ENCODE measurements around the gene PATE4. TPM values are rescaled to one million over a fixed set of nuclear protein-coding genes. Genes with fewer than 3 reads are reported as not detected.

PATE4 gene
- total and polyA plus RNA-seq, 7 donors = not detected

- Histone ChIP-seq H3K4me3 (no peak overlapping the region), H3K9me3 (no peaks in the 10 kb centered on the region), H3K27ac (no peak overlapping the region), H3K36me3 (no peaks in the 10 kb centered on the region), H3K27me3 (no peaks in the 10 kb centered on the region), H3K4me1 (no peaks in the 10 kb centered on the region)
- no peak for TF ChIP-seq POLR2A (IDR thresholded peaks at IDR 0.05)
- no peak for TF ChIP-seq CTCF (IDR thresholded peaks at IDR 0.05)
- no peak for TF ChIP-seq POLR2AphosphoS5 (IDR thresholded peaks at IDR 0.05)
- TF ChIP-seq EP300 (IDR thresholded peaks at IDR 0.05) = no peak
- intact Hi-C loops (cut with DNase I) = loop anchor here (10.0 kb wide), 2 partner anchors 307 to 917 kb away; partner anchors contain the start of genes CCDC15 and EI24
- DNase-seq = no peak
Measured at GRCh38 chr11:125872138-125872491, 39.0 kb downstream of the PATE4 start.

GRCh38 chr11:125873881-125874555, 40.9 kb downstream of the PATE4 start:
- Histone ChIP-seq H3K4me3 (no peak overlapping the region), H3K9me3 (no peaks in the 10 kb centered on the region), H3K36me3 (no peaks in the 10 kb centered on the region), H3K27ac (no peak overlapping the region), H3K4me1 (no peaks in the 10 kb centered on the region), H3K27me3 (no peaks in the 10 kb centered on the region)
- DNase-seq = no peak
- TF ChIP-seq CTCF (IDR thresholded peaks at IDR 0.05) (no peak), POLR2AphosphoS5 (IDR thresholded peaks at IDR 0.05) (no peak)
- WGBS, 2 donors = 78 to 87% methylated on average over 20 of the region's 20 CpGs
- intact Hi-C loops (cut with DNase I) = loop anchor here (10.0 kb wide), 2 partner anchors 309 to 919 kb away; partner anchors contain the start of genes CCDC15 and EI24

- TF ChIP-seq POLR2A (IDR thresholded peaks at IDR 0.05) (no peak), CTCF (IDR thresholded peaks at IDR 0.05) (peak; percentile 60 to 74 (median 65))
- intact Hi-C loops (cut with DNase I) = loop anchor here (10.0 kb wide), 2 partner anchors 310 to 920 kb away; partner anchors contain the start of genes CCDC15 and EI24
Measured at GRCh38 chr11:125874556-125875124, 41.5 kb downstream of the PATE4 start.

GRCh38 chr11:125881291-125881690, 48.2 kb downstream of the PATE4 start:
- no peak overlapping the region for H3K27ac ChIP-seq
- no peak for DNase-seq
- 77 to 79% methylated on average over 1 of the region's 1 CpG for WGBS, 2 donors
- TF ChIP-seq EP300 (IDR thresholded peaks at IDR 0.05) (no peak), POLR2A (IDR thresholded peaks at IDR 0.05) (no peak), POLR2AphosphoS5 (IDR thresholded peaks at IDR 0.05) (no peak), CTCF (IDR thresholded peaks at IDR 0.05) (no peak)
- H3K27me3 ChIP-seq = no peaks in the 10 kb centered on the region
- no peak overlapping the region for H3K4me3 ChIP-seq
- no peaks in the 10 kb centered on the region for H3K9me3 ChIP-seq
- H3K4me1 ChIP-seq = peaks cover 0 to 2% (median 1%) of the 10 kb centered on the region in 4 donors
- intact Hi-C loops (cut with DNase I) = no loop called here
- H3K36me3 ChIP-seq = no peaks in the 10 kb centered on the region

More at GRCh38 chr11:125874556-125875124, 41.5 kb downstream of the PATE4 start:
- Histone ChIP-seq H3K9me3 (no peaks in the 10 kb centered on the region), H3K4me3 (no peak overlapping the region), H3K36me3 (no peaks in the 10 kb centered on the region), H3K27ac (no peak overlapping the region), H3K4me1 (no peaks in the 10 kb centered on the region), H3K27me3 (no peaks in the 10 kb centered on the region)
- peak; percentile 69 for DNase-seq
- 9 to 15% methylated on average over 8 of the region's 8 CpGs for WGBS, 2 donors
